ENCODE data around the gene KDM4B. TPM values are rescaled to one million over a fixed set of nuclear protein-coding genes. Genes with fewer than 3 reads are reported as not detected.

The KDM4B gene
- polyA plus RNA-seq, 1 experiment = 7.7 TPM

DNA sequence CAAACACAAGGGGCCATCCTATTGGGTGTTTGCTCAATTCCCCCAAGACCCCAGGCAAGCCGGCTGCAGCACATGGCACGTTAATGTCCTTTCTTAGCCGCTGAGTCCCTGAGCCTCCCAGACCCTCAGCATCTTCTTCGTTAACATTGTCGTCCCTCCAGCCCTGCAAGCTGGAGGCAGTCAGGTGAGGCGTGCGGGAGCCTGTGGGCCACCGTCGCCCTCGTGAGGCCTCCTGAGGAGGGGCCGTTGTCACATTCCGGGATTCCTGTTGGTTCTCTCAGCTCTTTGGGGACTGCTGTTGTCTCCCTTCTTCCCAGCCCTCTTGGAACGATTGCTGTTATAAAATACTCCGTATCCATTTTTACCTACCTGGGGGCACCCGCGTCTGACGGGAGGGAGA lies 140.6 kb downstream of the KDM4B start:
- POLR2A ChIA-PET = no interaction called here
- no peaks in the 10 kb centered on the region; the same call in 1 of the 2 replicates for H3K9me3 ChIP-seq (ENCODE audit: control insufficient read depth, insufficient read depth, low read length)
- H3K27ac ChIP-seq (ENCODE audit: low read depth, low read length) = no peak overlapping the region
- TF ChIP-seq, protein P1, sequence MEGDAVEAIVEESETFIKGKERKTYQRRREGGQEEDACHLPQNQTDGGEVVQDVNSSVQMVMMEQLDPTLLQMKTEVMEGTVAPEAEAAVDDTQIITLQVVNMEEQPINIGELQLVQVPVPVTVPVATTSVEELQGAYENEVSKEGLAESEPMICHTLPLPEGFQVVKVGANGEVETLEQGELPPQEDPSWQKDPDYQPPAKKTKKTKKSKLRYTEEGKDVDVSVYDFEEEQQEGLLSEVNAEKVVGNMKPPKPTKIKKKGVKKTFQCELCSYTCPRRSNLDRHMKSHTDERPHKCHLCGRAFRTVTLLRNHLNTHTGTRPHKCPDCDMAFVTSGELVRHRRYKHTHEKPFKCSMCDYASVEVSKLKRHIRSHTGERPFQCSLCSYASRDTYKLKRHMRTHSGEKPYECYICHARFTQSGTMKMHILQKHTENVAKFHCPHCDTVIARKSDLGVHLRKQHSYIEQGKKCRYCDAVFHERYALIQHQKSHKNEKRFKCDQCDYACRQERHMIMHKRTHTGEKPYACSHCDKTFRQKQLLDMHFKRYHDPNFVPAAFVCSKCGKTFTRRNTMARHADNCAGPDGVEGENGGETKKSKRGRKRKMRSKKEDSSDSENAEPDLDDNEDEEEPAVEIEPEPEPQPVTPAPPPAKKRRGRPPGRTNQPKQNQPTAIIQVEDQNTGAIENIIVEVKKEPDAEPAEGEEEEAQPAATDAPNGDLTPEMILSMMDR (IDR thresholded peaks at IDR 0.05; ENCODE audit: low read depth, low read length) = no peak
- H3K4me3 ChIP-seq (ENCODE audit: low read depth, low read length) = no peak overlapping the region
- no peaks in the 10 kb centered on the region for H3K27me3 ChIP-seq (ENCODE audit: control insufficient read depth, insufficient read depth, low read length)
- no peak for DNase-seq (ENCODE audit: low read depth, low spot score)
- CTCF ChIA-PET = no interaction called here

DNA sequence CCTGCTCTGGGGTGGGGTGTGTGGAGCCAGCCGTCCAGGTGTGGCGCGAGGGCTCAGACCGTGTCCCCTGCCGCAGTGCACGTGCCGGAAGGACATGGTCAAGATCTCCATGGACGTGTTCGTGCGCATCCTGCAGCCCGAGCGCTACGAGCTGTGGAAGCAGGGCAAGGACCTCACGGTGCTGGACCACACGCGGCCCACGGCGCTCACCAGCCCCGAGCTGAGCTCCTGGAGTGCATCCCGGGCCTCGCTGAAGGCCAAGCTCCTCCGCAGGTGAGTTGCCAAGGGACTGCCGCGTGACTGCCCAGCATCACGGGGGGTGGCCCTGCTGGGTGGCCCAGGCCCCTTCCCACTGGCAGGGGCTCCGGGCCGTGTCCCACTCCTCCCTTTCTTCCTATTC lies 141.6 kb downstream of the KDM4B start:
- TF ChIP-seq, protein P1 (IDR thresholded peaks at IDR 0.05; ENCODE audit: low read depth, low read length) = no peak
- ChIA-PET POLR2A (no interaction called here), CTCF (no interaction called here)
- H3K27me3 ChIP-seq (ENCODE audit: control insufficient read depth, insufficient read depth, low read length) = no peaks in the 10 kb centered on the region
- H3K27ac ChIP-seq (ENCODE audit: low read depth, low read length) = no peak overlapping the region
- peaks cover 7% of the 10 kb centered on the region for H3K9me3 ChIP-seq (ENCODE audit: control insufficient read depth, insufficient read depth, low read length)
- no peak overlapping the region for H3K4me3 ChIP-seq (ENCODE audit: low read depth, low read length)
- no peak for DNase-seq (ENCODE audit: low read depth, low spot score)

DNA sequence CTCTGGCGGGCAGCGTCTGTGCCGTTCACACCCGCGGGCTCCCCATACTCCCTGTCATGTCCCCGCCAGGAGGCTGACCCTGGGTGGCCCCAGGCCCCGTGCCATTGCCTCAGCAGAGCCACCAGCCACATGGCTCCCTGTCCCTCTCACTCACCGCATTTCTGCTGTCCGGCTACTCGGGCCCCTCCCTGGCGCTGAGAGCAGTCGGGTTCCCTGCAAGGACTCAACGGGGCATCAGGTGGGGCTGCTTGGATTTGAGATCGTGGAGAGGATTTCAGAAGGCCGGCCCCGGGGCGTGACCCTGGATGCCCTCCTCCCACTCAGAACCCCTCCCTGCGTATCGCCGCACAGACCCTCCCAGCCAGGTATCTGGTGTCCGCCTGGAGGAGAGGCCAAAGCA lies 142.1 kb downstream of the KDM4B start:
- H3K4me3 ChIP-seq (ENCODE audit: low read depth, low read length) = no peak overlapping the region
- no peak for DNase-seq (ENCODE audit: low read depth, low spot score)
- H3K9me3 ChIP-seq (ENCODE audit: control insufficient read depth, insufficient read depth, low read length) = peaks cover 9% of the 10 kb centered on the region
- ChIA-PET POLR2A (no interaction called here), CTCF (no interaction called here)
- TF ChIP-seq, protein P1 (IDR thresholded peaks at IDR 0.05; ENCODE audit: low read depth, low read length) = no peak
- no peaks in the 10 kb centered on the region for H3K27me3 ChIP-seq (ENCODE audit: control insufficient read depth, insufficient read depth, low read length)
- no peak overlapping the region for H3K27ac ChIP-seq (ENCODE audit: low read depth, low read length)

DNA sequence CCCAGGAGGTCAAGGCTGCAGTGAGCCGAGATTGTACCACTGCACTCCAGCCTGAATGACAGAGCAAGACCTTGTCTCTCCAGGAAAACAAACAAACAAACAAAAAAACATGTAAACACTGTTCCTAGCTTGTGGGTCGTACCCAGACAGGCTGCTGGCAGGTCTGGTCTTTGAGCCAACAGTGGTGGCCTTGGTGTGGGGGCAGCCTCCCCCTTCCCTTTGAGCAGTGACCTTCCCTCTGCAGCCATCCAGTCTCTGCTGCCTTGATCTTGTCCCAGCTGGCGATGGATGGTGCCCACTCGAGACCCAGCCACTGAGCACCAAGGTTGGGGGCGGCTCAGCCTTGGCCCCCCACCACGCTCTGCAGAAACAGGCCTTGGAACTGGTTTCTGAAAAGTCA lies 143.3 kb downstream of the KDM4B start:
- Histone ChIP-seq H3K27ac (ENCODE audit: low read depth, low read length) (no peak overlapping the region), H3K4me3 (ENCODE audit: low read depth, low read length) (no peak overlapping the region), H3K27me3 (ENCODE audit: control insufficient read depth, insufficient read depth, low read length) (no peaks in the 10 kb centered on the region), H3K9me3 (ENCODE audit: control insufficient read depth, insufficient read depth, low read length) (peaks cover 9% of the 10 kb centered on the region)
- ChIA-PET POLR2A (no interaction called here), CTCF (interaction anchor here (0.6 kb wide), 1 partner anchor 609 kb away, joined by 3 read pairs; no protein-coding TSS in a partner anchor)
- DNase-seq (ENCODE audit: low read depth, low spot score) = no peak
- TF ChIP-seq, protein P1 (IDR thresholded peaks at IDR 0.05; ENCODE audit: low read depth, low read length) = no peak

DNA sequence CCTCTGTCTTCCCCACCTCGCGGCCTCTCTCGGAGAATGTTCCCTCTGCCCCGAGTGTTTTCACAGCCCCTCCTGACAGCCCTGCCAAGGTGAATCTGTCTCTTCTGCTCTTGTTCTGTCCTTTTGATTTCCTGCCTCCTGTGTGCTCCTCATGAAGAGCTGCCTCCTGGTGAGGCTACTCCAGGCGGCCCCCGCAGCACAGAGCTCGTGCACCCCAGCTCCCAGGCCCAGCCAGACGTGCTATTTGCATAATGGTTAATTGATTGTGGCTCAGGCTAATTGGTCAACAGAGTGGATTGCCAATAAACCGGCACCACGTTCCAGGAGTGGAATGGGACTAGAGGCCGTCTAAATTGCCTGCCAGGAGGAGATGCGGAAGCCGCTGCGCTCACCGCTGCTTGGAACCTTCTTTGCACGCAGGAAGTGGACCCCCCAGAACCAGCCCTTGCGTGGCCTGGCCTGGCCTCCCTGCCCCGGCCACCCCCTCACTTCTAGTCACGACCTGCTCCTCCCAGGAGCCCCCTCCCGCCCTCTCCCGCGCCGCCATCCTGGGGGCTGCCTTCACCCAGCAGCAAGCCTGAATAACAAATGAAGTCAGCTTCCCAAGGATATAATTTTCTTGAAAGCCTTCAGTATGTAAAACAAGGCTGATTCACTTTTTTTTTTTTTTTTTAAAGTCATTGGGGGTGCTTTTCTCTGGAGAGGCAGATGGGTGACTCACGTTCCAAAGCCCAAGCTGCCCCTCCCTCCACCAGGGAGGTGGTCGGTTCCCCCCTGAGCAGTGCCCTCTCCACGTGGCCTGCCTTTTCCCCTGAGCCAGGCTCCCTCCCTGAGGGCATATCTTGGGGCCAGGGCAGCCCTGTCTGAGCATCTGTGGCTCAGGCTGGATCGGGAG lies 144.0 kb downstream of the KDM4B start:
- H3K9me3 ChIP-seq (ENCODE audit: control insufficient read depth, insufficient read depth, low read length) = peaks cover 9% of the 10 kb centered on the region
- no peaks in the 10 kb centered on the region for H3K27me3 ChIP-seq (ENCODE audit: control insufficient read depth, insufficient read depth, low read length)
- no peak overlapping the region for H3K4me3 ChIP-seq (ENCODE audit: low read depth, low read length)
- H3K27ac ChIP-seq (ENCODE audit: low read depth, low read length) = no peak overlapping the region
- TF ChIP-seq, protein P1 (IDR thresholded peaks at IDR 0.05; ENCODE audit: low read depth, low read length) = no peak
- POLR2A ChIA-PET = no interaction called here
- CTCF ChIA-PET = interaction anchor here (0.6 kb wide), 1 partner anchor 608 kb away, joined by 3 read pairs; no protein-coding TSS in a partner anchor
- DNase-seq (ENCODE audit: low read depth, low spot score) = no peak

All from AG04450 (cell line).